Fibroblast of lung (primary cell): ENCODE measurements around the gene NEUROG1. TPM values are rescaled to one million over a fixed set of nuclear protein-coding genes. Genes with fewer than 3 reads are reported as not detected.

ENCODE experiments used
- DNase-seq, 2 donors: peaks; one replicate each; pipeline versions ENCODE4 v3.0.0 to v3.0.0-alpha.2; 2010; ENCODE audit warnings: low read depth in 2 of 2
- H2AFZ ChIP-seq: 2 replicates; pipeline ENCODE4 v1.5.1; 2012; ENCODE audit warnings: low read length, control low read depth, inconsistent platforms
- H3K27ac ChIP-seq: 2 replicates; pipeline ENCODE4 v1.5.1; 2011; ENCODE audit warnings: low read length, control low read depth; ENCODE audit not compliant: insufficient read depth
- H3K27me3 ChIP-seq: 2 replicates; pipeline ENCODE4 v1.5.1; 2011; ENCODE audit warnings: mild to moderate bottlenecking, low read length; ENCODE audit not compliant: control insufficient read depth, insufficient read depth
- H3K36me3 ChIP-seq: 2 replicates; pipeline ENCODE4 v1.5.1; 2011; ENCODE audit warnings: low read length; ENCODE audit not compliant: control insufficient read depth, insufficient read depth
- H3K4me1 ChIP-seq: 2 replicates; pipeline ENCODE4 v1.5.1; 2011; ENCODE audit warnings: low read length; ENCODE audit not compliant: control insufficient read depth, insufficient read depth; ENCODE audit errors: extremely low read depth
- H3K4me2 ChIP-seq: 2 replicates; pipeline ENCODE4 v1.5.1; 2011; ENCODE audit warnings: low read length, control low read depth; ENCODE audit not compliant: insufficient read depth; ENCODE audit errors: extremely low read depth
- H3K4me3 ChIP-seq, 4 experiments: fragments of 200-600 bp in 1 of 4; sonication (generic) in 1 of 4; replicated peaks in 1 of 4; 2 replicates each; pipeline ENCODE4 v1.5.1; 2011 to 2016; ENCODE audit warnings: low read length in 4 of 4, low read depth in 3 of 4, mild to moderate bottlenecking in 3 of 4, control low read depth in 2 of 4, inconsistent platforms in 1 of 4, mixed read lengths in 1 of 4; ENCODE audit not compliant: insufficient read depth in 1 of 4; ENCODE audit errors: control extremely low read depth in 1 of 4
- H3K79me2 ChIP-seq: 2 replicates; pipeline ENCODE4 v1.5.1; 2012; ENCODE audit warnings: mild to moderate bottlenecking, low read length, inconsistent platforms; ENCODE audit not compliant: control insufficient read depth, insufficient read depth
- H3K9ac ChIP-seq: 2 replicates; pipeline ENCODE4 v1.5.1; 2011; ENCODE audit warnings: mild to moderate bottlenecking, low read length, control low read depth; ENCODE audit not compliant: insufficient read depth
- H3K9me3 ChIP-seq: 2 replicates; pipeline ENCODE4 v1.5.1; 2012; ENCODE audit warnings: low read depth, low read length; ENCODE audit not compliant: control insufficient read depth, insufficient read depth
- H4K20me1 ChIP-seq: 2 replicates; pipeline ENCODE4 v1.5.1; 2011; ENCODE audit warnings: low read length; ENCODE audit not compliant: control insufficient read depth, insufficient read depth; ENCODE audit errors: extremely low read depth
- CTCF ChIP-seq, 2 donors: IDR thresholded peaks in 1 of 2; conservative IDR thresholded peaks in 1 of 2; 1 replicate in 1 of 2; 2 replicates in 1 of 2; pipeline ENCODE4 v1.5.1; 2011 to 2012; ENCODE audit warnings: low read length in 2 of 2, control low read depth in 1 of 2, inconsistent platforms in 1 of 2, low read depth in 1 of 2, mild to moderate bottlenecking in 1 of 2
- EZH2 ChIP-seq: IDR thresholded peaks from 2 replicates; pipeline ENCODE4 v1.5.1; 2012; ENCODE audit warnings: low read length, control low read depth, mild to moderate bottlenecking; ENCODE audit errors: missing control alignments
- polyA plus RNA-seq, 2 donors: library from polyadenylated mRNA; depleted of rRNA in 1 of 2; stranded (reverse) in 1 of 2; unstranded in 1 of 2; fragments of >200 nt; gene quantifications; 2 replicates each; pipeline ENCODE4 v1.2.1, GENCODE V29; 2011 to 2012; ENCODE audit warnings: missing spikeins in 1 of 2
- total RNA-seq: library from RNA; depleted of rRNA; stranded (reverse); fragments of >200 nt; gene quantifications from 2 replicates; pipeline ENCODE4 v1.2.1, GENCODE V29; 2014

NEUROG1 gene
- total and polyA plus RNA-seq, 2 donors (not counting 1 experiment from before 2014, with no cell fraction given), result not detected

GRCh38 chr5:135526924-135527323 is 8.8 kb downstream of the NEUROG1 start:
- Histone ChIP-seq H3K27ac (no peak overlapping the region), H3K4me1 (no peaks in the 10 kb centered on the region), H3K36me3 (no peaks in the 10 kb centered on the region), H3K9ac (no peak overlapping the region), H3K9me3 (no peaks in the 10 kb centered on the region), H2AFZ (no peak overlapping the region), H3K4me3 (no peak overlapping the region), H3K79me2 (no peaks in the 10 kb centered on the region), H3K4me2 (no peak overlapping the region), H4K20me1 (no peaks in the 10 kb centered on the region), H3K27me3 (no peaks in the 10 kb centered on the region)
- TF ChIP-seq EZH2 (no peak), CTCF (conservative IDR thresholded peaks at IDR 0.05 in 1 of 2, IDR thresholded peaks at IDR 0.05 in 1 of 2; ENCODE audit: low read depth in 1 of 2, low read length in 2 of 2) (no peak)
- no peak for DNase-seq

GRCh38 chr5:135521964-135522363 is 13.8 kb downstream of the NEUROG1 start:
- Histone ChIP-seq H3K4me2 (no peak overlapping the region), H3K27me3 (peaks cover 4% of the 10 kb centered on the region), H4K20me1 (no peaks in the 10 kb centered on the region), H3K4me3 (no peak overlapping the region), H3K9ac (no peak overlapping the region), H3K9me3 (no peaks in the 10 kb centered on the region), H3K27ac (no peak overlapping the region), H3K4me1 (no peaks in the 10 kb centered on the region), H3K79me2 (no peaks in the 10 kb centered on the region), H3K36me3 (no peaks in the 10 kb centered on the region), H2AFZ (no peak overlapping the region)
- no peak for TF ChIP-seq EZH2
- TF ChIP-seq CTCF (conservative IDR thresholded peaks at IDR 0.05 in 1 of 2, IDR thresholded peaks at IDR 0.05 in 1 of 2; ENCODE audit: low read depth in 1 of 2, low read length in 2 of 2), result no peak
- no peak for DNase-seq

DNA sequence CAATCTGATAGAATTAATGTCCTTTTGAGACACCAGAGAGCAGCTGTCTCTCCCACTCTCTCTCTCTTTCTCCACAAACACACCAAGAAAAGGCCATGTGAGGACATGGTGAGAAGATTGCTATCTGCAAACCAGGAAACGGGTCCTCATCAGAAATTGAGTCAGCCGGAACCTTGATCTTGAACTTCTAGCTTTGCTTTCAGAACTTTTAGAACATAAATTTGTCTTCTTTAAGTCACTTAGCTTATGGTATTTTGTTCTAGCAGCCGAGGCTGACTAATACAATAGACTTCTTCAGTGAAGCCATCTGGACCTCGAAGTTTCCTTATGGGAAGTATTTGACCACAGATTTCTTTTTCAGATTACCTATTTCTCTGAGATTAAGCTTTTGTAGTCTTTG is 18.1 kb downstream of the NEUROG1 start:
- Histone ChIP-seq H2AFZ (no peak overlapping the region), H3K27ac (no peak overlapping the region), H3K9me3 (no peaks in the 10 kb centered on the region), H4K20me1 (no peaks in the 10 kb centered on the region), H3K4me3 (no peak overlapping the region), H3K9ac (no peak overlapping the region), H3K4me2 (no peak overlapping the region), H3K79me2 (no peaks in the 10 kb centered on the region), H3K36me3 (no peaks in the 10 kb centered on the region), H3K27me3 (peaks cover 4% of the 10 kb centered on the region), H3K4me1 (no peaks in the 10 kb centered on the region)
- TF ChIP-seq EZH2, result no peak
- TF ChIP-seq CTCF (conservative IDR thresholded peaks at IDR 0.05 in 1 of 2, IDR thresholded peaks at IDR 0.05 in 1 of 2; ENCODE audit: low read depth in 1 of 2, low read length in 2 of 2), result no peak
- no peak for DNase-seq
